WTC11 (cell line): ENCODE measurements around the gene ZDHHC17. TPM values are rescaled to one million over a fixed set of nuclear protein-coding genes. Genes with fewer than 3 reads are reported as not detected.

ENCODE experiments used
- ATAC-seq: fragments of 200-7000 bp; cut with Tn5 transposase; 2 replicates; pipeline ENCODE4 v1.10.0; 2021; ENCODE audit warnings: mild to moderate bottlenecking, moderate library complexity
- CTCF ChIA-PET: fragments of 300-600 bp; sonication (Branson Sonifier 250); formaldehyde crosslinking; loops from one replicate; lab custom pipeline; 2021; ENCODE audit warnings: antibody characterized with exemption; lab: Charles Lee
- POLR2A ChIA-PET: fragments of 350-600 bp; sonication (Branson Sonifier 250); formaldehyde crosslinking; loops from one replicate; lab custom pipeline; 2021; ENCODE audit warnings: antibody characterized with exemption; lab: Charles Lee
- DNase-seq: peaks from one replicate; pipeline ENCODE4 v3.0.0; 2021; ENCODE audit warnings: low spot score
- H3K27ac Mint-ChIP-seq: 2 replicates; pipeline ENCODE4 v1.8.0; 2021; ENCODE audit warnings: mixed read lengths
- H3K27me3 Mint-ChIP-seq: 2 replicates; pipeline ENCODE4 v1.8.0; 2021; ENCODE audit warnings: low read depth, mild to moderate bottlenecking, moderate library complexity, mixed read lengths
- H3K36me3 Mint-ChIP-seq: 2 replicates; pipeline ENCODE4 v1.8.0; 2021; ENCODE audit warnings: mixed read lengths
- H3K4me1 Mint-ChIP-seq: 2 replicates; pipeline ENCODE4 v1.8.0; 2022; ENCODE audit warnings: mixed read lengths
- H3K4me3 Mint-ChIP-seq: 2 replicates; pipeline ENCODE4 v1.8.0; 2021; ENCODE audit warnings: mild to moderate bottlenecking, moderate library complexity, mixed read lengths
- H3K9me3 Mint-ChIP-seq: 2 replicates; pipeline ENCODE4 v1.8.0; 2021; ENCODE audit warnings: mixed read lengths
- ARID4B ChIP-seq: sonication (generic); formaldehyde crosslinking; IDR thresholded peaks from 2 replicates; pipeline ENCODE4 v1.8.0; 2023; ENCODE audit warnings: missing genetic modification reagents, mild to moderate bottlenecking, borderline replicate concordance
- ETV6 ChIP-seq: sonication (generic); formaldehyde crosslinking; IDR thresholded peaks from 2 replicates; pipeline ENCODE4 v1.8.1; 2022; ENCODE audit warnings: mild to moderate bottlenecking, missing genetic modification reagents
- GABPB1 ChIP-seq: sonication (generic); formaldehyde crosslinking; IDR thresholded peaks from 2 replicates; pipeline ENCODE4 v1.8.1; 2023; ENCODE audit warnings: mild to moderate bottlenecking, missing genetic modification reagents
- MXD4 ChIP-seq: fragments of 250-450 bp; sonication (Bioruptor Pico); IDR thresholded peaks from 2 replicates; pipeline ENCODE4 v1.8.0; 2021; ENCODE audit warnings: mild to moderate bottlenecking, moderate library complexity, borderline replicate concordance
- NFYB ChIP-seq: sonication (generic); formaldehyde crosslinking; conservative IDR thresholded peaks from 2 replicates; pipeline ENCODE4 v1.8.0; 2022; ENCODE audit warnings: low read depth, missing genetic modification reagents
- NR3C1 ChIP-seq: sonication (generic); formaldehyde crosslinking; conservative IDR thresholded peaks from 2 replicates; pipeline ENCODE4 v1.8.1; 2023; ENCODE audit warnings: low read depth, mild to moderate bottlenecking, missing genetic modification reagents
- USF2 ChIP-seq: sonication (generic); formaldehyde crosslinking; IDR thresholded peaks from 2 replicates; pipeline ENCODE4 v1.8.1; 2023; ENCODE audit warnings: mild to moderate bottlenecking, missing genetic modification reagents, moderate library complexity
- ZBTB43 ChIP-seq: sonication (generic); formaldehyde crosslinking; IDR thresholded peaks from 2 replicates; pipeline ENCODE4 v1.8.1; 2023; ENCODE audit warnings: mild to moderate bottlenecking, missing genetic modification reagents
- ZMAT4 ChIP-seq: fragments of 250-450 bp; sonication (Bioruptor Pico); IDR thresholded peaks from 2 replicates; pipeline ENCODE4 v1.9.0; 2021; ENCODE audit warnings: mild to moderate bottlenecking
- ZNF121 ChIP-seq: sonication (generic); formaldehyde crosslinking; IDR thresholded peaks from 2 replicates; pipeline ENCODE4 v1.8.0; 2023; ENCODE audit warnings: missing genetic modification reagents
- ZNF138 ChIP-seq: sonication (generic); formaldehyde crosslinking; conservative IDR thresholded peaks from 2 replicates; pipeline ENCODE4 v1.8.1; 2022; ENCODE audit warnings: mild to moderate bottlenecking, moderate library complexity, missing genetic modification reagents
- ZNF219 ChIP-seq: sonication (generic); formaldehyde crosslinking; IDR thresholded peaks from 2 replicates; pipeline ENCODE4 v1.8.0; 2023; ENCODE audit warnings: missing genetic modification reagents, mild to moderate bottlenecking, borderline replicate concordance
- ZNF396 ChIP-seq: fragments of 250-450 bp; sonication (Bioruptor Pico); IDR thresholded peaks from 2 replicates; pipeline ENCODE4 v1.8.0; 2021; ENCODE audit warnings: mild to moderate bottlenecking, moderate library complexity, borderline replicate concordance
- total RNA-seq: library from RNA; stranded (reverse); gene quantifications from 3 replicates; pipeline ENCODE4 v1.2.3, GENCODE V29; 2021
- TF ChIP-seq, protein P1 (sequence below): sonication (generic); formaldehyde crosslinking; IDR thresholded peaks from 2 replicates; pipeline ENCODE4 v1.8.0; 2023; ENCODE audit warnings: missing genetic modification reagents
- TF ChIP-seq, protein P2 (sequence below): sonication (generic); formaldehyde crosslinking; IDR thresholded peaks from 2 replicates; pipeline ENCODE4 v1.8.1; 2022; ENCODE audit warnings: mild to moderate bottlenecking, missing genetic modification reagents, moderate library complexity, borderline replicate concordance
- TF ChIP-seq, protein P3 (sequence below): fragments of 200-600 bp; IDR thresholded peaks from 2 replicates; pipeline ENCODE4 v1.8.0; 2022; ENCODE audit warnings: antibody characterized with exemption

The ZDHHC17 gene
- total RNA-seq, 1 experiment from 2014 or later, result 30.7 TPM

GRCh38 chr12:76882367-76882766 lies 118.5 kb downstream of the ZDHHC17 start:
- peaks cover 15% of the 10 kb centered on the region for H3K4me1 Mint-ChIP-seq
- no peak for ATAC-seq
- H3K27ac Mint-ChIP-seq, result no peak overlapping the region
- H3K36me3 Mint-ChIP-seq, result no peaks in the 10 kb centered on the region
- CTCF ChIA-PET, result no interaction called here
- TF ChIP-seq ARID4B (CRISPR knock-in tag) (no peak), ZMAT4 (CRISPR knock-in tag) (no peak), NFYB (CRISPR knock-in tag) (no peak), ZBTB43 (CRISPR knock-in tag) (no peak), ZNF396 (CRISPR knock-in tag) (no peak), GABPB1 (CRISPR knock-in tag) (no peak), MXD4 (CRISPR knock-in tag) (no peak), NR3C1 (CRISPR knock-in tag) (no peak), ETV6 (CRISPR knock-in tag) (no peak), ZNF121 (CRISPR knock-in tag) (no peak), ZNF138 (no peak), USF2 (no peak), ZNF219 (CRISPR knock-in tag) (no peak)
- TF ChIP-seq, protein P1, sequence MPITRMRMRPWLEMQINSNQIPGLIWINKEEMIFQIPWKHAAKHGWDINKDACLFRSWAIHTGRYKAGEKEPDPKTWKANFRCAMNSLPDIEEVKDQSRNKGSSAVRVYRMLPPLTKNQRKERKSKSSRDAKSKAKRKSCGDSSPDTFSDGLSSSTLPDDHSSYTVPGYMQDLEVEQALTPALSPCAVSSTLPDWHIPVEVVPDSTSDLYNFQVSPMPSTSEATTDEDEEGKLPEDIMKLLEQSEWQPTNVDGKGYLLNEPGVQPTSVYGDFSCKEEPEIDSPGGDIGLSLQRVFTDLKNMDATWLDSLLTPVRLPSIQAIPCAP (CRISPR knock-in tag), result no peak
- TF ChIP-seq, protein P2, sequence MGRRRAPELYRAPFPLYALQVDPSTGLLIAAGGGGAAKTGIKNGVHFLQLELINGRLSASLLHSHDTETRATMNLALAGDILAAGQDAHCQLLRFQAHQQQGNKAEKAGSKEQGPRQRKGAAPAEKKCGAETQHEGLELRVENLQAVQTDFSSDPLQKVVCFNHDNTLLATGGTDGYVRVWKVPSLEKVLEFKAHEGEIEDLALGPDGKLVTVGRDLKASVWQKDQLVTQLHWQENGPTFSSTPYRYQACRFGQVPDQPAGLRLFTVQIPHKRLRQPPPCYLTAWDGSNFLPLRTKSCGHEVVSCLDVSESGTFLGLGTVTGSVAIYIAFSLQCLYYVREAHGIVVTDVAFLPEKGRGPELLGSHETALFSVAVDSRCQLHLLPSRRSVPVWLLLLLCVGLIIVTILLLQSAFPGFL (CRISPR knock-in tag), result no peak
- TF ChIP-seq, protein P3, sequence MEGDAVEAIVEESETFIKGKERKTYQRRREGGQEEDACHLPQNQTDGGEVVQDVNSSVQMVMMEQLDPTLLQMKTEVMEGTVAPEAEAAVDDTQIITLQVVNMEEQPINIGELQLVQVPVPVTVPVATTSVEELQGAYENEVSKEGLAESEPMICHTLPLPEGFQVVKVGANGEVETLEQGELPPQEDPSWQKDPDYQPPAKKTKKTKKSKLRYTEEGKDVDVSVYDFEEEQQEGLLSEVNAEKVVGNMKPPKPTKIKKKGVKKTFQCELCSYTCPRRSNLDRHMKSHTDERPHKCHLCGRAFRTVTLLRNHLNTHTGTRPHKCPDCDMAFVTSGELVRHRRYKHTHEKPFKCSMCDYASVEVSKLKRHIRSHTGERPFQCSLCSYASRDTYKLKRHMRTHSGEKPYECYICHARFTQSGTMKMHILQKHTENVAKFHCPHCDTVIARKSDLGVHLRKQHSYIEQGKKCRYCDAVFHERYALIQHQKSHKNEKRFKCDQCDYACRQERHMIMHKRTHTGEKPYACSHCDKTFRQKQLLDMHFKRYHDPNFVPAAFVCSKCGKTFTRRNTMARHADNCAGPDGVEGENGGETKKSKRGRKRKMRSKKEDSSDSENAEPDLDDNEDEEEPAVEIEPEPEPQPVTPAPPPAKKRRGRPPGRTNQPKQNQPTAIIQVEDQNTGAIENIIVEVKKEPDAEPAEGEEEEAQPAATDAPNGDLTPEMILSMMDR, result no peak
- POLR2A ChIA-PET, result no interaction called here
- no peaks in the 10 kb centered on the region for H3K9me3 Mint-ChIP-seq
- no peaks in the 10 kb centered on the region for H3K27me3 Mint-ChIP-seq
- H3K4me3 Mint-ChIP-seq, result no peak overlapping the region
- DNase-seq, result no peak
